Lower lobe of right lung (tissue), 2 donors: ENCODE results near the gene DACT3. TPM values are rescaled to one million over a fixed set of nuclear protein-coding genes. Genes with fewer than 3 reads are reported as not detected.

Source experiments
- ATAC-seq, 2 donors: fragments of 200-7000 bp; cut with Tn5 transposase; one replicate each; pipeline ENCODE4 v1.9.1; 2020 to 2022; ENCODE audit warnings: mild to moderate bottlenecking in 2 of 2, moderate library complexity in 2 of 2
- DNase-seq: peaks from one replicate; pipeline ENCODE4 v3.0.0-alpha.2; 2020
- H3K27ac ChIP-seq: fragments of 200-600 bp; one replicate; pipeline ENCODE4 v1.8.0; 2022
- H3K27me3 ChIP-seq: fragments of 200-600 bp; one replicate; pipeline ENCODE4 v1.8.0; 2022; ENCODE audit warnings: low read depth
- H3K36me3 ChIP-seq: fragments of 200-600 bp; one replicate; pipeline ENCODE4 v1.8.0; 2022; ENCODE audit warnings: mild to moderate bottlenecking
- H3K4me1 ChIP-seq: fragments of 200-600 bp; one replicate; pipeline ENCODE4 v1.8.0; 2022
- H3K4me3 ChIP-seq: fragments of 200-600 bp; one replicate; pipeline ENCODE4 v1.8.0; 2022; ENCODE audit warnings: mild to moderate bottlenecking
- H3K9me3 ChIP-seq: fragments of 200-600 bp; one replicate; pipeline ENCODE4 v1.8.0; 2022
- CTCF ChIP-seq: fragments of 200-600 bp; IDR thresholded peaks from one replicate; pipeline ENCODE4 v1.8.0; 2022; ENCODE audit warnings: antibody characterized with exemption, mild to moderate bottlenecking
- intact Hi-C: fragments of 100-400 bp; cut with DNase I; formaldehyde crosslinking; loops from one replicate; pipeline ENCODE4 v1.11.0; 2022
- long read RNA-seq: library from polyadenylated mRNA; unstranded; transcript quantifications from one replicate; pipeline ENCODE4 v2.0.0, GENCODE V29; 2021
- total RNA-seq: library from RNA; stranded (reverse); fragmentation: NEBNext Ultra II Directional; extraction: Animal tissue kit (Norgen Biotek cat#: 25700); gene quantifications from one replicate; pipeline ENCODE4 v1.2.1, GENCODE V29; 2021
- donor health status: DM: no; HTN: yes; CAD: no; lungs with severe emphysema.

DACT3 gene
- 4.9 TPM for total RNA-seq
- long read RNA-seq, partial matches to known transcripts: 0 of 5 reads
- long read RNA-seq, other reads (novel, unspliced or antisense): 1 of 5 reads

GRCh38 chr19:46661020-46661731, at the start of gene DACT3:
DACT3 (minus strand) TSS chr19:46661182; CDS start chr19:46661064, 118 bp downstream.
- peak within 1 kb of the TSS; percentile 65 for H3K4me3 ChIP-seq
- peak; percentile 100 for DNase-seq
- H3K4me1 ChIP-seq: peaks cover 26% of the 10 kb centered on the region
- intact Hi-C loops: loop anchor here (10.0 kb wide), 1 partner anchor 56 kb away; the partner anchor contains the start of gene CALM3
- peak; percentile 98 for ATAC-seq
- no peaks in the 10 kb centered on the region for H3K36me3 ChIP-seq
- peak within 1 kb of the TSS; percentile 55 for H3K27ac ChIP-seq
- no peaks in the 10 kb centered on the region for H3K9me3 ChIP-seq
- H3K27me3 ChIP-seq: peaks cover 28% of the 10 kb centered on the region
- TF ChIP-seq CTCF: peak; percentile 10

GRCh38 chr19:46710687-46711086, 49.7 kb upstream of the DACT3 start:
- DNase-seq: no peak
- intact Hi-C loops: no loop called here
- H3K4me3 ChIP-seq: no peak overlapping the region
- peaks cover 20% of the 10 kb centered on the region for H3K4me1 ChIP-seq
- H3K9me3 ChIP-seq: no peaks in the 10 kb centered on the region
- ATAC-seq: no peak
- H3K36me3 ChIP-seq: peaks cover 56% of the 10 kb centered on the region
- no peak overlapping the region for H3K27ac ChIP-seq
- TF ChIP-seq CTCF: no peak
- no peaks in the 10 kb centered on the region for H3K27me3 ChIP-seq

- no peaks in the 10 kb centered on the region for H3K27me3 ChIP-seq
- peak; percentile 95 for TF ChIP-seq CTCF
- no peaks in the 10 kb centered on the region for H3K4me1 ChIP-seq
- DNase-seq (peak; percentile 88), ATAC-seq (peak; percentile 86 to 91)
- H3K9me3 ChIP-seq: no peaks in the 10 kb centered on the region
- peaks cover 86% of the 10 kb centered on the region for H3K36me3 ChIP-seq
- no peak overlapping the region for H3K4me3 ChIP-seq
- no peak overlapping the region for H3K27ac ChIP-seq
- intact Hi-C loops: no loop called here
Observed at GRCh38 chr19:46704379-46705076, 43.5 kb upstream of the DACT3 start.

- no peak overlapping the region for H3K27ac ChIP-seq
- TF ChIP-seq CTCF: no peak
- DNase-seq (no peak), ATAC-seq (no peak)
- H3K27me3 ChIP-seq: no peaks in the 10 kb centered on the region
- intact Hi-C loops: no loop called here
- H3K4me1 ChIP-seq: no peaks in the 10 kb centered on the region
- H3K4me3 ChIP-seq: no peak overlapping the region
- H3K36me3 ChIP-seq: peaks cover 78% of the 10 kb centered on the region
- H3K9me3 ChIP-seq: no peaks in the 10 kb centered on the region
Observed at GRCh38 chr19:46700704-46701103, 39.7 kb upstream of the DACT3 start.

- no peak for ATAC-seq
- intact Hi-C loops: no loop called here
- no peak for TF ChIP-seq CTCF
- DNase-seq: no peak
- H3K9me3 ChIP-seq: no peaks in the 10 kb centered on the region
- peaks cover 91% of the 10 kb centered on the region for H3K36me3 ChIP-seq
- no peaks in the 10 kb centered on the region for H3K27me3 ChIP-seq
- no peak overlapping the region for H3K4me3 ChIP-seq
- no peaks in the 10 kb centered on the region for H3K4me1 ChIP-seq
- no peak overlapping the region for H3K27ac ChIP-seq
Observed at GRCh38 chr19:46698395-46699321, 37.7 kb upstream of the DACT3 start.
